ENCODE data around the gene CACNA2D1.

Gene CACNA2D1

GRCh38 chr7:81990395-81990794, 453.2 kb downstream of the CACNA2D1 start:
- DNase-seq (ENCODE audit: low read depth, low spot score), result no peak

GRCh38 chr7:81986723-81987470, 456.7 kb downstream of the CACNA2D1 start:
- no peak for DNase-seq (ENCODE audit: low read depth, low spot score)

- DNase-seq (ENCODE audit: low read depth, low spot score), result no peak
Observed at GRCh38 chr7:81983406-81983805, 460.2 kb downstream of the CACNA2D1 start.

GRCh38 chr7:81973117-81973516, 470.5 kb downstream of the CACNA2D1 start:
- DNase-seq (ENCODE audit: low read depth, low spot score), result no peak

GRCh38 chr7:81960026-81960425, 483.6 kb downstream of the CACNA2D1 start:
- DNase-seq (ENCODE audit: low read depth, low spot score), result peak; percentile 25

- DNase-seq (ENCODE audit: low read depth, low spot score), result peak; percentile 11
Observed at GRCh38 chr7:81957517-81957916, 486.1 kb downstream of the CACNA2D1 start.

GRCh38 chr7:81956520-81956919, 487.1 kb downstream of the CACNA2D1 start:
- DNase-seq (ENCODE audit: low read depth, low spot score), result peak; percentile 65

- DNase-seq (ENCODE audit: low read depth, low spot score), result peak; percentile 47
Observed at GRCh38 chr7:81949306-81949705, 494.3 kb downstream of the CACNA2D1 start.

- no peak for DNase-seq (ENCODE audit: low read depth, low spot score)
Observed at GRCh38 chr7:81944058-81944457, 499.5 kb downstream of the CACNA2D1 start.

- DNase-seq (ENCODE audit: low read depth, low spot score), result no peak
Observed at GRCh38 chr7:81937091-81937490, 506.5 kb downstream of the CACNA2D1 start.

- no peak for DNase-seq (ENCODE audit: low read depth, low spot score)
Observed at GRCh38 chr7:81934596-81935301, 508.8 kb downstream of the CACNA2D1 start.

- no peak for DNase-seq (ENCODE audit: low read depth, low spot score)
Observed at GRCh38 chr7:81932936-81933335, 510.6 kb downstream of the CACNA2D1 start.

- DNase-seq (ENCODE audit: low read depth, low spot score), result no peak
Observed at GRCh38 chr7:81929386-81929785, 514.2 kb downstream of the CACNA2D1 start.

GRCh38 chr7:81926154-81926553, 517.4 kb downstream of the CACNA2D1 start:
- DNase-seq (ENCODE audit: low read depth, low spot score), result no peak

- DNase-seq (ENCODE audit: low read depth, low spot score), result no peak
Observed at GRCh38 chr7:81925530-81925929, 518.0 kb downstream of the CACNA2D1 start.

- DNase-seq (ENCODE audit: low read depth, low spot score), result no peak
Observed at GRCh38 chr7:81924494-81924893, 519.1 kb downstream of the CACNA2D1 start.

GRCh38 chr7:81919494-81919893, 524.1 kb downstream of the CACNA2D1 start:
- no peak for DNase-seq (ENCODE audit: low read depth, low spot score)

GRCh38 chr7:81908220-81908619, 535.4 kb downstream of the CACNA2D1 start:
- DNase-seq (ENCODE audit: low read depth, low spot score), result no peak

- peak; percentile 17 for DNase-seq (ENCODE audit: low read depth, low spot score)
Observed at GRCh38 chr7:81903115-81903514, 540.5 kb downstream of the CACNA2D1 start.

GRCh38 chr7:81902536-81902935, 541.0 kb downstream of the CACNA2D1 start:
- DNase-seq (ENCODE audit: low read depth, low spot score), result no peak

Data from astrocyte of the hippocampus (primary cell).